OCI-LY7 (cell line): ENCODE data around the gene RFX7. TPM values are rescaled to one million over a fixed set of nuclear protein-coding genes. Genes with fewer than 3 reads are reported as not detected.

Experiments used
- BruUV-seq: library from RNA; stranded (reverse); fragments of 400-500 nt; replicated peaks from 2 replicates; lab custom pipeline; 2021; lab: Mats Ljungman, UMichigan
- CTCF ChIA-PET: fragments of 300-600 bp; sonication (Branson Sonifier 250); formaldehyde crosslinking; loops from one replicate; lab custom pipeline; 2022; ENCODE audit warnings: antibody characterized with exemption; ENCODE audit not compliant: unreplicated experiment; lab: Charles Lee
- POLR2A ChIA-PET: fragments of 300-600 bp; sonication (Branson Sonifier 250); formaldehyde crosslinking; loops from one replicate; lab custom pipeline; 2022; ENCODE audit warnings: antibody characterized with exemption; lab: Charles Lee
- DNase-seq: peaks from one replicate; pipeline ENCODE4 v3.0.0-alpha.2; 2015; ENCODE audit warnings: low spot score
- H2AFZ ChIP-seq: fragments of 200-600 bp; sonication (generic), shearing (Covaris generic); 2 replicates; pipeline ENCODE4 v1.6.1; 2014; ENCODE audit warnings: mild to moderate bottlenecking, antibody characterized with exemption, low read length, moderate library complexity
- H3K27ac ChIP-seq: fragments of 200-600 bp; sonication (generic); 2 replicates; pipeline ENCODE4 v1.5.1; 2014; ENCODE audit warnings: mixed run types, low read depth, mild to moderate bottlenecking, moderate library complexity, low read length, inconsistent platforms; ENCODE audit not compliant: poor library complexity, severe bottlenecking
- H3K36me3 ChIP-seq: fragments of 200-600 bp; sonication (generic); 2 replicates; pipeline ENCODE4 v1.6.1; 2014; ENCODE audit warnings: mild to moderate bottlenecking, antibody characterized with exemption, low read length, moderate library complexity, mixed read lengths; ENCODE audit not compliant: insufficient read depth
- H3K4me1 ChIP-seq: fragments of 200-600 bp; sonication (generic); 2 replicates; pipeline ENCODE4 v1.5.1; 2014; ENCODE audit warnings: mild to moderate bottlenecking, low read length; ENCODE audit not compliant: insufficient read depth, poor library complexity, severe bottlenecking
- H3K4me2 ChIP-seq: fragments of 200-600 bp; sonication (generic); 2 replicates; pipeline ENCODE4 v1.6.1; 2014; ENCODE audit warnings: mild to moderate bottlenecking, low read length
- H3K4me3 ChIP-seq: fragments of 200-600 bp; sonication (generic); 2 replicates; pipeline ENCODE4 v1.5.1; 2014; ENCODE audit warnings: mild to moderate bottlenecking, low read depth, low read length; ENCODE audit not compliant: poor library complexity, severe bottlenecking
- H3K79me2 ChIP-seq: fragments of 200-600 bp; sonication (generic); 2 replicates; pipeline ENCODE4 v1.6.1; 2016; ENCODE audit warnings: low read depth, mild to moderate bottlenecking, low read length, moderate library complexity, mixed read lengths; ENCODE audit not compliant: insufficient read depth
- H3K9me2 ChIP-seq: fragments of 200-600 bp; sonication (generic); 2 replicates; pipeline ENCODE4 v1.6.1; 2016; ENCODE audit warnings: mild to moderate bottlenecking, low read length, mixed read lengths; ENCODE audit not compliant: insufficient read depth
- H3K9me3 ChIP-seq: fragments of 200-600 bp; sonication (generic); 2 replicates; pipeline ENCODE4 v1.6.1; 2014; ENCODE audit warnings: mild to moderate bottlenecking, mixed run types, low read length, mixed read lengths
- H4K20me1 ChIP-seq: fragments of 200-600 bp; sonication (generic); 2 replicates; pipeline ENCODE4 v1.6.1; 2014; ENCODE audit warnings: mild to moderate bottlenecking, antibody characterized with exemption, low read length, moderate library complexity, mixed read lengths; ENCODE audit not compliant: insufficient read depth
- CTCF ChIP-seq: fragments of 200-600 bp; sonication (generic); conservative IDR thresholded peaks from 2 replicates; pipeline ENCODE4 v1.5.1; 2014; ENCODE audit warnings: mild to moderate bottlenecking, antibody characterized with exemption, low read length, moderate library complexity, mixed read lengths
- EZH2phosphoT487 ChIP-seq: fragments of 200-600 bp; sonication (generic); IDR thresholded peaks from 2 replicates; pipeline ENCODE4 v1.6.1; 2018; ENCODE audit warnings: low read depth, borderline replicate concordance, mild to moderate bottlenecking, mixed run types, antibody characterized with exemption, low read length, moderate library complexity, mixed read lengths
- intact Hi-C: fragments of 100-400 bp; cut with micrococcal nuclease; formaldehyde crosslinking; loops from one replicate; pipeline ENCODE4 v1.10.0; 2022; ENCODE audit not compliant: unreplicated experiment
- total RNA-seq, 2 experiments: library from RNA; depleted of rRNA in 1 of 2; stranded (reverse); fragments of >200 nt in 1 of 2; shearing (Covaris generic) in 1 of 2; gene quantifications; 2 replicates each; pipeline ENCODE4 v1.2.3, GENCODE V29; 2014 to 2022

Gene RFX7
- total RNA-seq, 2 experiments from 2014 or later, result 10.3 to 33.9 TPM

- Histone ChIP-seq H3K4me3 (no peak overlapping the region), H3K36me3 (no peaks in the 10 kb centered on the region), H3K27ac (no peak overlapping the region), H4K20me1 (no peaks in the 10 kb centered on the region), H3K4me2 (no peak overlapping the region), H3K4me1 (peaks cover 23% of the 10 kb centered on the region), H2AFZ (no peak overlapping the region), H3K9me3 (no peaks in the 10 kb centered on the region), H3K79me2 (peaks cover 2% of the 10 kb centered on the region; the same call in 1 of the 2 replicates), H3K9me2 (no peaks in the 10 kb centered on the region)
- POLR2A ChIA-PET, result interaction anchor here (0.6 to 1.2 kb wide), 2 partner anchors 111 to 200 kb away, joined by 5 read pairs; no protein-coding TSS in a partner anchor
- DNase-seq, result peak; percentile 37
- CTCF ChIA-PET, result interaction anchor here (0.9 to 1.3 kb wide), 3 partner anchors 180 to 185 kb away, joined by 3 to 5 read pairs (median 3); no protein-coding TSS in a partner anchor
- TF ChIP-seq CTCF, result peak; percentile 72
- TF ChIP-seq EZH2phosphoT487, result no peak
- intact Hi-C loops, result loop anchor here (1.0 to 10.0 kb wide), 3 partner anchors 180 to 666 kb away; partner anchors contain the start of gene TCF12
- BruUV-seq, result no TSS peak
Measured at GRCh38 chr15:56249092-56249491, 5.4 kb upstream of the RFX7 start.

DNA sequence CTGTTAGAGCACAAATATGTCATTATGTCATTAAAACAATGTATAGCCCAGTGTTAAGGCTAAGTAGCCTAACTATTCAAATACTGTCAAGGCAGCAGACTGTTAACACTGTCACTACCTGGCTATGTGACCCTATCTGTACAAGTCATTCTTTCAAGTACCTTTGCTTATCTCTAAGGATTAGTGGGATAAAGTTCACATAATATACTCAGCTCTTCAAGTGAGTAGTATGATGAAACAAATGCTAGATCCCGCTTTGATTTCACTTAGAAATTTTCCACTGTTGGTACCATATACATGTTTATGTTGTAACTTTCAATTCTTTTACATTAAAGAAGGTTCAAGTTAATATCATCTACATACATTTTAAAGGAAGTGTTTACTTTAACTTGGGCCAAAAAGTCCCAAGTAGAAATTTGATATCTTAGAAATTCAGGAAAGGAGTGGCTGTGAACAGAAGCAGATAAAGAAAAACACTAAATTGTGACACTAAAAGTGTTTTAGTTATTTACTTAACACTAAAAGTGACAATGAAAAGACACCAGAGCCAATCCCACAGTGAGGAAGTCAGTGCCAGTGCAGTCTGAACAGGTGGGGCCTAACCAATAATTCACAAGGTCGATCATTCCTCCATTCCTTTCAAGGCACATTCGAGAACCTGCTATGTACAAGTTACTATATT lies 4.8 kb upstream of the RFX7 start:
- Histone ChIP-seq H3K9me3 (no peaks in the 10 kb centered on the region), H3K9me2 (no peaks in the 10 kb centered on the region), H3K4me3 (no peak overlapping the region), H3K36me3 (no peaks in the 10 kb centered on the region), H3K4me2 (no peak overlapping the region), H2AFZ (no peak overlapping the region), H3K4me1 (peaks cover 23% of the 10 kb centered on the region), H3K27ac (no peak overlapping the region), H3K79me2 (peaks cover 3% of the 10 kb centered on the region; the same call in 1 of the 2 replicates), H4K20me1 (no peaks in the 10 kb centered on the region)
- BruUV-seq, result no TSS peak
- ChIA-PET POLR2A (interaction anchor here (0.6 kb wide), 1 partner anchor 200 kb away, joined by 5 read pairs; no protein-coding TSS in a partner anchor), CTCF (interaction anchor here (0.9 to 1.3 kb wide), 3 partner anchors 181 to 186 kb away, joined by 3 to 5 read pairs (median 3); no protein-coding TSS in a partner anchor)
- intact Hi-C loops, result loop anchor here (5.0 to 10.0 kb wide), 2 partner anchors 359 to 666 kb away; partner anchors contain the start of gene TCF12
- no peak for DNase-seq
- TF ChIP-seq CTCF (no peak), EZH2phosphoT487 (no peak)

DNA sequence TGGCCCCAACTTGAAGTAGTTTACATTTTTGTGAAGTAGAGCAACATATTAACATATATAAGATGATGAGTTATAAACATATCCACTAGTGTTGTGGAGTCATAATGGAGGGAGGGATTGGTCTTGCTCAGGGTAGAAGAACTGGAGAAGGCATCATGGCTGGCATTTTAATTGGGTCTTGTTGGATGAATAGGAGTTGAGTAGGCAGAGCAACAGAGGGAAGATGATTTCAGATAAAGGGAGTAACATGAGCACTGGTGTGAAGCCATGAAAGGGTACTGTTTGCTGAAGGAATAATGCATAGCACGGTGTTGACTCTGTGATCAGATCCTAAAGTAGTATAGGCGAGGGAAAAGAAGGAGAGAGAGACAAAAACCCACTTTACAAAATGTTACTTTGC lies 3.6 kb upstream of the RFX7 start:
- no peak for DNase-seq
- CTCF ChIA-PET, result no interaction called here
- peaks cover 23% of the 10 kb centered on the region for H3K4me1 ChIP-seq

More for the DNA sequence above, 3.6 kb upstream of the RFX7 start:
- no TSS peak for BruUV-seq
- POLR2A ChIA-PET, result interaction anchor here (0.7 kb wide), 1 partner anchor 14 kb away, joined by 3 read pairs; no protein-coding TSS in a partner anchor
- TF ChIP-seq EZH2phosphoT487 (no peak), CTCF (no peak)
- H3K79me2 ChIP-seq, result peaks cover 11% of the 10 kb centered on the region
- no peaks in the 10 kb centered on the region for H3K9me2 ChIP-seq
- H3K27ac ChIP-seq, result no peak overlapping the region
- no peak overlapping the region for H3K4me3 ChIP-seq
- no peaks in the 10 kb centered on the region for H3K36me3 ChIP-seq
- H3K9me3 ChIP-seq, result no peaks in the 10 kb centered on the region
- H3K4me2 ChIP-seq, result no peak overlapping the region
- H2AFZ ChIP-seq, result no peak overlapping the region
- H4K20me1 ChIP-seq, result no peaks in the 10 kb centered on the region
- intact Hi-C loops, result loop anchor here (5.0 to 10.0 kb wide), 2 partner anchors 360 to 668 kb away; partner anchors contain the start of gene TCF12
